Brain pericyte (primary cell): Measurements from ENCODE around the gene PLCB4.

Experiments used
- DNase-seq: peaks from one replicate; pipeline ENCODE4 v3.0.0-alpha.2; 2012; ENCODE audit warnings: low read depth, low spot score

The PLCB4 gene

GRCh38 chr20:9220874-9221547 is 152.1 kb downstream of the PLCB4 start:
- DNase-seq: no peak

GRCh38 chr20:9223296-9223695 is 154.4 kb downstream of the PLCB4 start:
- DNase-seq: no peak

- DNase-seq: no peak
Measured at GRCh38 chr20:9225879-9226278, 157.0 kb downstream of the PLCB4 start.

- DNase-seq: no peak
Measured at GRCh38 chr20:9227896-9228615, 159.2 kb downstream of the PLCB4 start.

GRCh38 chr20:9228774-9229450 is 160.0 kb downstream of the PLCB4 start:
- DNase-seq: no peak

- no peak for DNase-seq
Measured at GRCh38 chr20:9230406-9230805, 161.5 kb downstream of the PLCB4 start.

GRCh38 chr20:9233804-9234203 is 164.9 kb downstream of the PLCB4 start:
- DNase-seq: no peak

- no peak for DNase-seq
Measured at GRCh38 chr20:9235518-9235917, 166.6 kb downstream of the PLCB4 start.

GRCh38 chr20:9236458-9236857 is 167.6 kb downstream of the PLCB4 start:
- no peak for DNase-seq

GRCh38 chr20:9241232-9241692 is 172.4 kb downstream of the PLCB4 start:
- no peak for DNase-seq

GRCh38 chr20:9241721-9242427 is 173.0 kb downstream of the PLCB4 start:
- DNase-seq: no peak

- no peak for DNase-seq
Measured at GRCh38 chr20:9243986-9244385, 175.1 kb downstream of the PLCB4 start.

GRCh38 chr20:9244811-9245210 is 175.9 kb downstream of the PLCB4 start:
- no peak for DNase-seq

GRCh38 chr20:9246731-9247130 is 177.8 kb downstream of the PLCB4 start:
- no peak for DNase-seq

- no peak for DNase-seq
Measured at GRCh38 chr20:9250511-9250910, 181.6 kb downstream of the PLCB4 start.

GRCh38 chr20:9253006-9253539 is 184.2 kb downstream of the PLCB4 start:
- no peak for DNase-seq

GRCh38 chr20:9255171-9255570 is 186.3 kb downstream of the PLCB4 start:
- DNase-seq: no peak

- no peak for DNase-seq
Measured at GRCh38 chr20:9256393-9256792, 187.5 kb downstream of the PLCB4 start.

GRCh38 chr20:9258901-9259300 is 190.0 kb downstream of the PLCB4 start:
- no peak for DNase-seq

- DNase-seq: no peak
Measured at GRCh38 chr20:9260027-9260426, 191.1 kb downstream of the PLCB4 start.

GRCh38 chr20:9261781-9262180 is 192.9 kb downstream of the PLCB4 start:
- DNase-seq: no peak
